HG02885 (cell line): ENCODE measurements around the gene RASGRP1.

Experiments
- ATAC-seq: cut with Tn5 transposase; IDR thresholded peaks from one replicate; pipeline ENCODE4 v1.9.1; 2021; ENCODE audit warnings: mild to moderate bottlenecking; ENCODE audit not compliant: unreplicated experiment, poor library complexity

Gene RASGRP1

DNA sequence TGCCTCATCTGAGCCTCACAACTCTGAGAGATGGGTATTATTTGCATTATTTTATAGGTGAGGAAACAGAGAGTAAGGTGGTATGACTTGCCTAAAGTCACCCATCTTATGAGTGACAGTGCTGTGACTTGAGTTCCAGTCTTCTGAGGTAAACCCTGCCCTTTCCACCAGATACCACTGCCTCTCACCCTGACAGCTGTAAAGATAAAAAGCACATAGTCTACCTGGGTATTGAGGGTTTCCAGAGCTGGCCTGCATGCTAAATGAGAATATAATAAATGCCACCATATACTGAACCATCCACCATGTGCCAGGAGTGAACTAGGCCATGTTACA, 25.6 kb downstream of the RASGRP1 start:
- ATAC-seq: no peak

DNA sequence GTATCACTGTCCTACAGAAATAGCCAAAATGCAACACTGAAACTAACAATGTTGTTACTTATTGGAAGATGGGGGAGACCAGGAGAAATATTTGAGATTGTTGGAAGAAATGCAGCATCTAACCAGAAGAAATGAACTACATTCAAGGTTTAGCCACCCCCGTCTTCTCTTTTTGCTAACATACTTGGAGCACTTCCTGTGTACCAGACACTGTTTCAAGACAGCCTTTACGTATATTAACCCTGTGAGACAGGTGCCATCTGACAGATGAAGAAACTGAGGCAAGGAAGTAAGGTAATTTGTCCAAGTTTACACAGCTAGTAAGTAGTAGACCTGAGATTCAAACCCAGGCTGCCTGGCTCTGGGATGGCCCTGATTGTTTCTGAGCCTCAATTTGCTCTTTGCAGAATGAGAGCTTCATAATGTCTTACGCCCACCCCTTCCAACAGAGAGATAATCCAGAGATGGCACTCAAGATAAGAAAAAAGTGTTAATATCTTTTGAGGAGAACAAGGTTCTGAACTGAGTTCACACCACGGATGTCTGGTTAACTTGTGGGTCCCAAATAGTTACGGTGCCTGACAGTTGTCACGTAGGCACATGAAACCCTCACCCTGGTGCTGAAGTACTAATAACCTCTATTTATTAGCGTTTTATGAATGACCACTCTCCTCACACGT, 26.1 kb downstream of the RASGRP1 start:
- no peak for ATAC-seq

DNA sequence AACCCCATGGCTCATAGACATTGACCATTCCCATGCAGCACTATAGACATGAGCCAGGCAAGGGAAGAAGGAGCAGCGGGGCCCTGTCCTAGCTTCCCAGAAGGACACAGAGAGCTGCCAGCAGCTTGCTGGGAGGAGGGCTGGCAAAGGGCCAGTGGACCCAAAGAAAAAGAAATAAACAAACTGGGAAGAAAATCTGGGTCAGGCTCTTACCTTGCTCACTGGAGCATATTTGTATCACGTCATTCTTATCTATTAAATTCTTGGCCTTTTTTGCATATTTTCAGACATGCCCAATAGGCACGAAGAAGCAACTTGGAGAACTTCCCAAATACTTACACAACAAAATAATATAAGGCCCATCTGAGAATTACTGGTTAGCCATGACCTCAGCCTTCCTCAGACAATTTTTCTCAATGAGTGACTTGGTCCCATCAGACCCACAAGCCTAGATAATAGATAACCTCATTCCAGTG, 28.4 kb downstream of the RASGRP1 start:
- ATAC-seq: no peak

DNA sequence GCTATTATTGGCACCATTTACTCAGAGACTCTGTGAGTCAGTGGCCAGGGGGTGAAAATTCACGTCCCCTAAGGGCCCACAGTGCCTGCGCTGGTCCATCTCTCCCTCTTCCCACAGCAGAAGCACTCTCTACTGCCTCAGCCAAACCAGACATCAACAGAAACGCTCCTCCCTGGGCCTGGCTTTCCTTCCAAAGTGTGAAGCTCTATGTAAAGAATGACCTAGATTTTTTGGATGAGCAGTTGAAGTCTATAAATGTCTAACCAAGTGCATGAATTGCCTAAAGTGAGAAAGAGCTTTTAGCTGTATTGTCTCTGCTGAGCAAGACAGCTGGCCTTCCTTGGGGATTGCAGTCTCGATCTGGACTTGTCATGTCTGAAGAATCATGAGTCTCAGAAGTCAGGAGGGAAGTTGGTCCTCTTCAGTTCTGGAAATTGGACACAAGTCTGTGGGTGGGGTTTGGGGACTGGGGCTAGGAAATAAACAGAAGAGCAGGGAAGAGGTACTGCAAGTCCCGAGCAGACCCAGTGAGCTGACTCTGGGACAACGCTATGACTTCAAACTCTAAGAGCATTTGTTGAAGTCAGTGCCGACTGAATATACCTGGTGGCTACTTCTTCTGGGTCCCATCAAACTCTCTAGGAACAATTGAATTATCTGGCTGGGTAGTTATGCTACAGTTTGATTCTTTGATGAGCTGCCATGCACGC, 29.0 kb downstream of the RASGRP1 start:
- no peak for ATAC-seq

DNA sequence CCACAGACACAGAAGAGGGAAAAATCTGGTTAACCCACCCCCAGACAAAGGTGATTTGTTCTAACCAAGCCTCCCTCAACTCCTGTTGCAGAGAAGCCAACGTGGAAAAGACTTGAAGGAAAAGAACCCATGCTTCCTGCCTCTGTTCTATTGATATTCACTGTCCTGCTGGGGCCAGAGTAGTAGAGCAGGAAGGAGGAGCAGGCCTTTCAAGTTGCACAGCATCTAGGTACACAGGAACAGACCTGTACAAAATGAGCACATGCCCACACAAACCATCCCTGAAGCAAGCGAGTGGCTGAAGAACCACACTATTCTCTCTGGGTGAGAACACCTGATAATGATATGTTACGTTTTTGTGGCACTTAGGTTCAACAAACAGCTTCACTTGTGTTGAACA, 29.9 kb downstream of the RASGRP1 start:
- no peak for ATAC-seq

DNA sequence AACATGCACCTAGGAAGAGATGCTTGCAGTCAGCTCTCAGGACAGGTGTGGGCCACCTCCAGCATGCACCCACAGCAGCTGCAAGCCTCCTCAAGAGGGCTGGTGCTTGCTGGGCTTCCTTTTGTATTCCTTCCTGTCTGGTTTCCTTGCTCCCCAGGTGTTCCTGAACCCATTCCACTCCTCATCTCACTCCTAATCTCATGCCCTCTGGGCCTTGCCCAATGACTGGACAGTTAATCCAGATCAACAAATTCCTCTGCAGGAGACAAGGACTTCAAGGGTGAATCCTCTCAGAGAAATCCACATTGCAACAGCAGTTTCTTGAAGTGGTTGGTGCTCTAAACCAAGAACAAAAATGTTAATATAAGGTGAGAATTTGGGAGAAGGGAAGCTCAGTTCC, 30.7 kb downstream of the RASGRP1 start:
- no peak for ATAC-seq

DNA sequence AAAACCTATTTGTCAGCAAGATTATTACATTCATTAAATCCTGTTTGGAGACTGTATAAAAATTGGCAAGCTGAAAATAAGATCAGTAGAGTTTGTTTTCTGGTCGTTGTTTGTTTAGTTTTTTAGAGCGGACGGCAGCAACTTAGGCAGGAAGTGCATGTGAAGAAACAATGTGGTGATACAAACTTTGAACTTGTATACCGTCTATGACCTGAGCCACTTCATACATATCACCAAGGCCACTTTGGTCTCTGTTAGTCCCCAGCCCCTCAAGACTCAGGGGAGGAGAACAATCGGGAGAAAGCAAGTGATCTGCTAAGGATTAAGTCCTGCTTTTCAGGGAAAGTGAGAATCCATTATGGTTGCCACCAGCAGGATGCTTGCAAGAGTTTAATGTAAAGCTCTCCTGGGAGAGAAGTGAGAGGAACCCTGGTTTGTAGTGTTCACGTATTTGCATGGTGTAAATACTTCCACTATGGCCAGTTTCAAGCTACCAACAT, 31.1 kb downstream of the RASGRP1 start:
- ATAC-seq: no peak

DNA sequence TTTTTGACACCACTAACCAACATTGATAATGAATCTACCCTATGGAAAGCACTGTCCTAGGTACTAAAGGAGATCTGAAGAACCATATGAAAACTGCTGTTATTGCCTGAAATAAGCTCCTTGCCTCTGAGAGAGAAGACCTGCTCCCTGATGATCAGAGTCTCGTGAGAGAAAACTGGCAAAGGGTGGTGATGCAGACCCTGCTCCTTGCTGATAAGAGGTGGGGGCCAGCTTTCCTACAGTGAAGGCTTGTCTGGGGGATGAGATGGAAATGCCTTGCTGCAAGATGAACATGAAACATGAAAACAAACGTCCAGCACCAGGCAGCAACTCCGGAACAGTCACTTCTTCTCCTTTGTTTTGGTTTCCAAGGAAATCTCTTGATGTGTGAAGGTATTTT, 31.9 kb downstream of the RASGRP1 start:
- no peak for ATAC-seq

DNA sequence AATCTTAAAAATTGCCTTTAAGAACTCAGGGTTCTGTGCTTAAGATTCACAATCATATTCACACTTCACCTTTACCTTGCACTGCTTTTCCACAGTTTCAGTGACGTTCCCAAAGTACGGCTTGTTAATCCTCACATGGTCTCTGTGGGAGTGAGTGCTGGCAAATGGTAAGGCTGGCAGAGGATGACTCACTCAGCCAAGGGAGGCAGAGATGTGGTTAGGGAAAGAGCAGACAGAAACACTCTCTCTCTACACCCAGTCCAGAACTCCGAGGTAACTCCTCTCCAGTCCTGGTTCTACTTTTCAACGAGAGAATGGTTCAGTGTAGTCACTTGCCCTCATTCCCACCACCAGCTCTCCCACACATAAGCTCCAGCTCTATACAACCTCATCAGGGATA, 33.1 kb downstream of the RASGRP1 start:
- ATAC-seq: no peak

DNA sequence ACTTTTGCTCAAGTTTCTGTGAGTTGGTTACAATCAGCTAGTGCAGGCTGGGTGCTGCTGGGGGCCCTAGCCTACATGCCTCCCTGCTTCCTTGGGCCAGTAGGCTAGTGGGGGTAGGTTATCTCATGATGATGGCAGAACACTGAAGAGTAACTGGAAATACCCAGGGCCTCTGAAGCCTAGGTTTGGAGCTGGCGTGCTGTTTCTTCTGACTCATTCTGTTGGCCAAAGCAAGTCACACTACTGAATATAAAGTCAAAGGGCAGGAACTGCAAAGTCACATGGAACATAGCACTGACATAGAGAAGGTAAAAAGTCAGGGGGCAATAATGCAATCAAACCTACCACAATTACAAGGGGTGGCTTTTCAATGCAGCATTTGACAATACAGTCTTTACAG, 34.5 kb downstream of the RASGRP1 start:
- no peak for ATAC-seq

DNA sequence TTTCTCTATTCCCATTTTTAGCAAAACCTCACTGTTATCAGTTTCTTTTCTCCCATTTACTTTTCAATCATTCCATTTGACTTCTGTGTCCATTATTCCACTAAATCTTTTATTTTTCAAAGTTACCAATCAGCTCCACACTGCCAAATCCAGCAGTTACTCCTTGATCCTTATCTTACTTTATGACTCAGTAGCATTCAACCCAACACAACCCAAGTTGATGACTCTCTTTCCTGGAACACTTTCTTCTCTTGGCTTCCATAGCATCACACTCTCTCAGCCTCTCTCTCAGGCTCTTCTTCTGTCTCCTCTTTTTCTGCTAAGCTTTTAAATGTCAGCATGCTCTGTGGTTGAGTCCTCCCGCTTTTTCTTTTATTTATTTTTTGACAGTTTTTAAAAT, 36.3 kb downstream of the RASGRP1 start:
- ATAC-seq: no peak

DNA sequence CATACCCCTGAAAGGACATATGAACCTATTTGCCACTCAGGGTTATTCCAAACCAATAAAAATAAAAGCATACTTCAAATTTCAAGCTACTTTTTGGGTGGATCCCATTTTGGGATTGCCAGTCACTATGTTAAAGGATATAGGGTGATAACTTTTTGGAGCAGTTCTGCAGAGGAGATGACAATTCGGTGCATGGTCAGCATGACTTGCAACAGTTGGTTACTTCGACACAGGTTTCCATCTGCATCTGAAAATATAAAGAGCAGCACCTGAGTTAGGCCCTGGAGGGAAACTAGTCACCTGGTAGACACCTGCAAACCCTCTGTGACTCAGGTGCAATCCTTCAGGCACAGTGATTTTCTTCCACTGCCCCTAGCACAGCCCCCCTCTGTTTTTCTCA, 38.5 kb downstream of the RASGRP1 start:
- ATAC-seq: no peak

DNA sequence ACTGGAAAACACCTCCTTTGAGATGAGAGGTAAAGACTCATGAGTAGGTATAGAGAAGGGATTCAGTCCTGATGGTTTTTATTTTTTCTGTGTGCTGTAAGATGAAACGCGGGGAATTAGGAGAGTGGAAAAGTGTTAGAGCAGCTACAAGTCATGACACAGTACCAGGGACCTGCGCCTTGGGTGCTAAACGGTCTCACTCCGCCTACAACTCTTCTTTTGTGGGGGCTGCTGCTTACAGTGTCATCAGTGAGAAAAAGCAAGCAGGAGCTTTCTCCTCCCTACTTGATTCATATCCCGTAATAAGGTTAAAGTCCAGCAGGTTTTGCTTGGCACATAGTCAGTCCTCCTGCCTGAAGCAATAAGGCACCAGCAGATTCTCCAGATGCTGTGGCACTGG, 39.1 kb downstream of the RASGRP1 start:
- ATAC-seq: no peak

DNA sequence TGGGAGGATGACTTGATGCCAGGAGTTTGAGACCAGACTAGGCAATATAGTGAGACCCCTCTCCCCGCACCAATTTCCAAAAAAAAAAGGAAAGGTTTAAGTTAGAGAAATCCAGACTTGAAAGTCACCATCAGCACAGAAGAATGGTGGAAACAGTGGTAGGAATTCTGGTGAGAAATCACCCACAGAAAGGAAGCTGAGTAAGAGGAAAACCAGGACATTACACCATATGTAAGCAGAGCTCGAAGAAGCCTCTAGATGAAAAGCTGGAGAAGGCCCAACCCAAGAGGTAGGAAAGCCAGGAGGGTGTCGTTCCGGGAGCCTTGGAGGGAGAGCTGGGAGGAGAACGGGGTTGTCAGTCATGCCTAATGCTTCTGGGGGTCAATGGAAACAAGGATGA, 40.5 kb downstream of the RASGRP1 start:
- ATAC-seq: no peak

DNA sequence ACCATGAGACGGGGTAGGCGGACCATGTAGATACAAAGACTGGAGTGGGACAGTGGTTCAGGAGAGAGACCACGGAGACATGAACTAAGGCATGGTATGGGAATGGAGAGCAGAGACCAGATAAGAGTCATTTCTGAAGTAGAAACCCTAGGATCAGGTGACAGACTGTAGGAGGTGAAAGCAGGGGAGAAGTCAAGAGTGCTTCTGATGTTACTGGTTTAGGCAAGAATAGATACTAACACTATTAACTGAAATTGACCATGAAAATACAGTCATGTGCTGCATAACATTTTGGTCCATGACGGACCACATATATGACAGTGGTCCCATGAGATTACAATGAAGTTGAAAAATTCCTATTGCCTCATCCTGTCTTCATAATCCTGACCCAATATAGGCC, 41.7 kb downstream of the RASGRP1 start:
- ATAC-seq: no peak

DNA sequence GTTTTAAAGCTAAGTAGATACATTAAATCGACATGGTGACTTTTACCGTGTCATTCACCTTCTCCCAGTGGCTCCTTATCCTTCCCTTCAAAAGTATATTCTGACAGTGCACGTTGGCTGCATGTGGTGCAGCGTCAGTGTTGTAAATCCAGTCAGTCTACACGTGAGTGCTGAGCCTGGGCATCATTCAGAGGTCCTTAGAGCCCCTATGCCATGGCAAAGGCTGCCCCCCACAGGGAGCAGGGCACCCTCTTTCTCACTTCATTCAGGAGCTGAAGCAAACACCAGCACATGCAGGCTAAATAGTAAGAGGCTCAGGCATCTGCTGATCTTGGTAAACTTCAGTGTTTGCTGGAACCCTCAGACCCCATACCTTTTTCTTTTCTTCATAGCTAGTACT, 43.3 kb downstream of the RASGRP1 start:
- no peak for ATAC-seq

DNA sequence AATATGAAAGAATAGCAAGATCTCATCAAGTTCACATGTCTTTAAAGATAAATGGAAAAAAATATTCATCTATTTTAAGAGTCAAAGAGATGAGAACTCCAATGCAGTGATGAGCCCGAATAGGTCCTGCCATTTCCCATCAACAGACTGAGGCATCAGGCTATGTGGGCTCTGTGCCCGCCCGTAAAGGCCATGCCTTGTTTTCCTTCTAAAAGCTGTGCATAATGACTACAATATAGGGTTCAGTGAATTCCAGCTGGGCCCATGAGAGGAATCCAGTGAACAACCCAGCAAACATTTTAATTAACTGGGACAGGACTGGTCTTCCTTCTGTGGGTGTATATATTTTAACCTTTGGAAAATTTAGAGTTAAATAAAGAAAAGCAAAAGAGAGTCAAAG, 44.6 kb downstream of the RASGRP1 start:
- no peak for ATAC-seq

DNA sequence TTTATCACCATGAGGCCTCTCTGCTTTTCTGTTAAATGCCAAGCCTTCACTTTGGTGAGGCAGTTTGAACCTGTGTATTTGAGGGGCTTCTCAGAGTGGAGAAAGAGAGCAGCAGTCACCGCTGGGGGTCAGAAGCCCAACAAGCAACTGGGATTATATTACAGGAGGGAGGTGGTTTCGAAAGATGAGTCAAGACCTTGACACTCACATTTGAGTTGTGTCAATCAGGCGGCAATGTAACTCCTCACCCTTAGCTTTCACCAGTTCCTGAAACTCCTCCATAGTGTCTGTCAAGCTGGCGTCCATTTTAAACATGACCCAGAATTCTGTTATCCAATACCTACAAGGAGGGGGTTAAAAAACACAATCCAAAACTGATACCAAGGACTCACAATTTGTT, 46.5 kb downstream of the RASGRP1 start:
- no peak for ATAC-seq

DNA sequence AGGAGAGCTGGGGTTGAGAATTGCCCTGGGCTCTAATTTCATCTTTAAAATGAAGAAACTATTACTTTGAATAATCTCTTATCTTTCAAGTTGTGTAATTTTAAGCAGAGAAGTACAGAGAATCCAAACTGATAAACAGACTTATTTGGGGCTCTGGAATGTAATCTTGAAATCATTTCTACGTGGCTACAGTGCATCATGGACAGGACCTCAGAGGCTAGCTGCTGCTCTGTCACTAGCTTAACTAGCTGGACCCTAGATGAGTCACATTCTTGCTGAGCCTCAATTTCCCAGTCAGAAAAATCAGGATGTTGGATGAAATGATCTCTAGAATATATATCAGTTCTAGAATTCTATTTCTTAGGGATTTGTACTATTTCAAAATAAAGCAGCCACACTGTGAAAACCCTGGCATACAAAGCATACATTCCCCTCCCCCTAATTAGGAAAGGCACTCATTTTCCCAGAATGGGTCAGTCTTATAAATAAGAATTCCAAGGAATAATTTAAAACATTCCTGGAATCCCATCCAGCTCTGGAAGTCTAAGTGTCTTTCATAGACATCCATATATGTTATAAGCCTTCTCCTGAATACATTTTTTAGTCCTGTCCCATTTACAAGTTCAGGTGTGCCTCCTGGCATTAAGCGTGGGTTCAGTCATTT, 47.2 kb downstream of the RASGRP1 start:
- no peak for ATAC-seq

DNA sequence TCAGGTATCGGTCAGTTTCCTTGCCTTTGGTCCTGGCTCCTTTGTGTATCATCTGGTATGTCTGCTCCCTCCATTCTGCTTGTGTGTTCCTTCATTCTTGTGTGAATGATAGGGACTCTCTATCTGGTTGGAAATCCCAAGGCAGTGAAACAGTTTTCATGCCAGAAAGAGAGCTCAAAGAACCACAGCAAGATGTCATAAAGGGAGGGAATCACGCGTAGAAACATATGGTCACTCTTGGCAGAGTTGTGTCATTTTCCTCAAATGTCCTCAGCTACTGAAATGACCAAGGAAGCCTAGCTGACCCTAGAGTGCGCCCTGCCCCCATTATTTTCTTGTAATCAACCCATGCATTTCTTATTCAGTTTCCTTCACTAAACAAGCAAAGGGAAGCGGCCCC, 48.0 kb downstream of the RASGRP1 start:
- no peak for ATAC-seq

DNA sequence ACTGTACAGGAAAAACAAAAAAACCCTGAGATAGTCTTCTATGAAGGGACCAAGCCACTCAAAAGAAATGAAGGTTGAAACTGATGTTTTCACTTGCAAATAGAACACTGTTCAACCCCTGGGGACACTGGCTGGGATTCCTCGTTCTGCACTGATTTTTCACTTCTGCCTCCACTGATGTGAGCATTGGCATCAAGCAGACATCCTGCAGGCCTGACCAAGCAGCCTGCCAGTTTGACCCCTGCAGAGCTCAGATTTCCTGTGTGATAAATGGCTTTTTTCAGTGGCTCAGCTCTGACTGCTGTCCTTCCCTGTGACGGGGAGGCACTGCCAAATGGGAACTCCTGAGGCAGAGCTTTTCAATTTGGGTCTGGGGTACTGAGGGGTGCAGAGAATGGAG, 50.0 kb downstream of the RASGRP1 start:
- ATAC-seq: peak; percentile 63

DNA sequence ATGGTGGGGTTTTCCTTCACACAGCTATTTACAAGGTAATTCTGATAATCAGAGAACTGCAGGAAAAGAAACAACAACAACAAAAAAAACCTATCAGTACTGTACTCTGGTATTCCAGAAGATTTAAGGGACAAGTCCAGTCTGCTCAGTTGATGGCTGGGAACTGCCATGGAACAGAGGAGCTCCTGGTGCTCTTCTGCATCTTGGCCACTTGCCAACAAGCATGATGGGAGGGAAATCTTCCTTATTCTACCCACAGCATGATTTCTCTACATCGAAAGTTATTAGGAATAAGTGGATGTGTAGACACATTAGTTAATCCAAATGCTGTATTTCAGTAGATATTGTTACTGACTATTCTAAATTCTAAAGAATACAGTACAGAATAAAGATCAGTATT, 51.7 kb downstream of the RASGRP1 start:
- ATAC-seq: no peak
